B cell (primary cell): ENCODE results near the gene FAM24B. TPM values are rescaled to one million over a fixed set of nuclear protein-coding genes. Genes with fewer than 3 reads are reported as not detected.

ENCODE experiments used
- ATAC-seq: fragments of 200-7000 bp; cut with Tn5 transposase; one replicate; pipeline ENCODE4 v1.10.0; 2021; ENCODE audit warnings: low read depth, mild to moderate bottlenecking, moderate number of reproducible peaks, moderate library complexity
- CTCF ChIA-PET: fragments of 350-600 bp; sonication (Branson Sonifier 250); formaldehyde crosslinking; loops from one replicate; lab custom pipeline; 2021; ENCODE audit warnings: antibody characterized with exemption, inconsistent platforms; lab: Charles Lee
- POLR2A ChIA-PET: fragments of 350-600 bp; sonication (Branson Sonifier 250); formaldehyde crosslinking; loops from one replicate; lab custom pipeline; 2021; ENCODE audit warnings: antibody characterized with exemption; lab: Charles Lee
- DNase-seq: peaks from one replicate; pipeline ENCODE4 v3.0.0; 2013
- H2AFZ ChIP-seq: 2 replicates; pipeline ENCODE4 v1.6.1; 2012; ENCODE audit warnings: mild to moderate bottlenecking, low read depth, low read length; ENCODE audit not compliant: insufficient read depth, poor library complexity, severe bottlenecking
- H3K27ac ChIP-seq, 2 donors: 1 replicate in 1 of 2; 2 replicates in 1 of 2; pipeline ENCODE4 v1.5.1; 2012 to 2013; ENCODE audit warnings: low read length in 2 of 2, mild to moderate bottlenecking in 2 of 2, moderate library complexity in 1 of 2
- H3K27me3 ChIP-seq, 4 experiments: fragments of 200-600 bp in 1 of 4; sonication (generic) in 1 of 4; replicated peaks in 1 of 4; 1 replicate in 2 of 4; 2 replicates in 2 of 4; pipeline versions ENCODE4 v1.6.1 to v1.7.0; 2013 to 2016; ENCODE audit warnings: low read length in 3 of 4, mild to moderate bottlenecking in 2 of 4, mixed read lengths in 1 of 4, moderate library complexity in 1 of 4; ENCODE audit not compliant: insufficient read depth in 4 of 4, control insufficient read depth in 3 of 4; ENCODE audit errors: control extremely low read depth in 1 of 4
- H3K36me3 ChIP-seq, 2 experiments: replicated peaks in 1 of 2; 1 replicate in 1 of 2; 2 replicates in 1 of 2; pipeline versions ENCODE4 v1.6.1 to v1.7.1; 2013; ENCODE audit warnings: low read length in 1 of 2; ENCODE audit not compliant: insufficient read depth in 2 of 2, control insufficient read depth in 1 of 2; ENCODE audit errors: control extremely low read depth in 1 of 2, extremely low read depth in 1 of 2
- H3K4me1 ChIP-seq, 2 donors: fragments of 200-600 bp in 1 of 2; sonication (generic) in 1 of 2; 1 replicate in 1 of 2; 2 replicates in 1 of 2; pipeline versions ENCODE4 v1.5.1 to v1.6.1; 2013 to 2017; ENCODE audit warnings: low read length in 2 of 2; ENCODE audit not compliant: control insufficient read depth in 2 of 2, insufficient read depth in 2 of 2
- H3K4me2 ChIP-seq: replicated peaks from 2 replicates; pipeline ENCODE3; 2012; ENCODE audit warnings: mild to moderate bottlenecking, low read depth, low read length; ENCODE audit not compliant: poor library complexity, severe bottlenecking
- H3K4me3 ChIP-seq, 5 experiments: fragments of 200-600 bp in 1 of 5; sonication (generic) in 1 of 5; 1 replicate in 3 of 5; 2 replicates in 2 of 5; pipeline versions ENCODE4 v1.5.1 to v1.7.0; 2011 to 2016; ENCODE audit warnings: low read length in 4 of 5, mild to moderate bottlenecking in 4 of 5, low read depth in 2 of 5, control low read depth in 1 of 5, moderate library complexity in 1 of 5; ENCODE audit not compliant: insufficient read depth in 1 of 5; ENCODE audit errors: control extremely low read depth in 1 of 5, extremely low read depth in 1 of 5
- H3K79me2 ChIP-seq: fragments of 200-600 bp; sonication (generic); one replicate; pipeline ENCODE4 v1.6.0; 2016; ENCODE audit warnings: low read length; ENCODE audit not compliant: control insufficient read depth, insufficient read depth
- H3K9ac ChIP-seq: fragments of 200-600 bp; sonication (generic); 2 replicates; pipeline ENCODE4 v1.6.1; 2017; ENCODE audit warnings: mild to moderate bottlenecking, low read length, moderate library complexity
- H3K9me3 ChIP-seq, 3 donors: one replicate each; pipeline versions ENCODE4 v1.6.1 to v1.7.1; 2013; ENCODE audit warnings: low read length in 2 of 3; ENCODE audit not compliant: control insufficient read depth in 2 of 3, insufficient read depth in 1 of 3; ENCODE audit errors: control extremely low read depth in 1 of 3
- H4K20me1 ChIP-seq: 2 replicates; pipeline ENCODE4 v1.6.0; 2012; ENCODE audit warnings: mild to moderate bottlenecking, low read length; ENCODE audit not compliant: insufficient read depth, control insufficient read depth, poor library complexity, severe bottlenecking
- H3K27ac Mint-ChIP-seq: one replicate; pipeline ENCODE4 v1.8.0; 2021; ENCODE audit warnings: mixed read lengths
- H3K27me3 Mint-ChIP-seq: one replicate; pipeline ENCODE4 v1.8.0; 2021; ENCODE audit warnings: mixed read lengths
- H3K4me1 Mint-ChIP-seq: one replicate; pipeline ENCODE4 v1.8.0; 2021; ENCODE audit warnings: mixed read lengths
- H3K4me3 Mint-ChIP-seq: one replicate; pipeline ENCODE4 v1.8.0; 2021; ENCODE audit warnings: mixed read lengths
- H3K9me3 Mint-ChIP-seq: one replicate; pipeline ENCODE4 v1.8.0; 2022; ENCODE audit warnings: mixed read lengths; ENCODE audit not compliant: insufficient read depth
- EZH2 ChIP-seq: IDR thresholded peaks from 2 replicates; pipeline ENCODE4 v1.6.1; 2012; ENCODE audit warnings: borderline replicate concordance, low read depth, mild to moderate bottlenecking, moderate library complexity, low read length; ENCODE audit not compliant: insufficient read depth, poor library complexity, severe bottlenecking
- WGBS: methylation state at CpG from one replicate; pipeline ENCODE4 v1.1.5; 2013; ENCODE audit warnings: missing lambda C conversion rate; ENCODE audit not compliant: insufficient coverage; 5-methylcytosine and 5-hydroxymethylcytosine counted together
- intact Hi-C: fragments of 100-400 bp; cut with micrococcal nuclease; formaldehyde crosslinking; loops from one replicate; pipeline ENCODE4 v1.10.0; 2022
- polyA plus RNA-seq: library from polyadenylated mRNA; depleted of rRNA; stranded (reverse); fragments of >200 nt; gene quantifications from 2 replicates; pipeline ENCODE4 v1.2.3, GENCODE V29; 2012
- total RNA-seq, 2 donors: library from RNA; stranded (reverse); fragments of 120-200 nt in 1 of 2; gene quantifications; 1 replicate in 1 of 2; 2 replicates in 1 of 2; pipeline versions ENCODE4 v1.2.3 to v1.2.4, GENCODE V29; 2013 to 2022
- TF ChIP-seq, protein P1 (sequence below): fragments of 200-600 bp; IDR thresholded peaks from one replicate; pipeline ENCODE4 v1.8.0; 2022; ENCODE audit warnings: antibody characterized with exemption, mild to moderate bottlenecking

Gene FAM24B
- total and polyA plus RNA-seq, 2 donors (not counting 1 experiment from before 2014, with no cell fraction given): 12.5 to 23.4 TPM

DNA sequence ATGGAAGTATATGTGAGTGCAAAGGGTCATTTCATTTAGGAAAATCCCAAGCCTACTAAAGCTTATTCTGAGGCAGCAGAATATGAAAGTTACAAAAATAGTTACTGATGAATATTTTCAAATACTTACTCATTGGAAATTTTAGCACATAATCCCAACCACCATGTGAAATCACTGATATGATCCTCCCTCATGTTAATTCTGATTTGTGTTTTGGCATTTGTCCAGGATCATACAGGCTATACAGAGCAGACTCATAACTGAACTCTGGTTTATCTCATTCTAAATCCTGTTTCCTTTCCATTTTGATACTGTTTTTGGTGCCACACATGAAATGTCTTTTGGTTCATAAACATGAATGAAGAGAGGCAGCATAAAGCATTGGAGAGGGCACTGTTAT, 3.4 kb upstream of the FAM24B start:
- Histone ChIP-seq H3K9me3 (peaks cover 0 to 5% (median 0%) of the 10 kb centered on the region in 3 donors), H3K4me1 (peaks cover 12 to 17% of the 10 kb centered on the region in 2 donors), H3K4me3 (no peak overlapping the region), H3K36me3 (no peaks in the 10 kb centered on the region), H3K9ac (no peak overlapping the region), H3K27me3 (no peaks in the 10 kb centered on the region), H3K27ac (no peak overlapping the region), H3K4me2 (no peak overlapping the region), H3K79me2 (peaks cover 16% of the 10 kb centered on the region), H4K20me1 (no peaks in the 10 kb centered on the region), H2AFZ (no peak overlapping the region)
- no peak for TF ChIP-seq EZH2
- TF ChIP-seq, protein P1, sequence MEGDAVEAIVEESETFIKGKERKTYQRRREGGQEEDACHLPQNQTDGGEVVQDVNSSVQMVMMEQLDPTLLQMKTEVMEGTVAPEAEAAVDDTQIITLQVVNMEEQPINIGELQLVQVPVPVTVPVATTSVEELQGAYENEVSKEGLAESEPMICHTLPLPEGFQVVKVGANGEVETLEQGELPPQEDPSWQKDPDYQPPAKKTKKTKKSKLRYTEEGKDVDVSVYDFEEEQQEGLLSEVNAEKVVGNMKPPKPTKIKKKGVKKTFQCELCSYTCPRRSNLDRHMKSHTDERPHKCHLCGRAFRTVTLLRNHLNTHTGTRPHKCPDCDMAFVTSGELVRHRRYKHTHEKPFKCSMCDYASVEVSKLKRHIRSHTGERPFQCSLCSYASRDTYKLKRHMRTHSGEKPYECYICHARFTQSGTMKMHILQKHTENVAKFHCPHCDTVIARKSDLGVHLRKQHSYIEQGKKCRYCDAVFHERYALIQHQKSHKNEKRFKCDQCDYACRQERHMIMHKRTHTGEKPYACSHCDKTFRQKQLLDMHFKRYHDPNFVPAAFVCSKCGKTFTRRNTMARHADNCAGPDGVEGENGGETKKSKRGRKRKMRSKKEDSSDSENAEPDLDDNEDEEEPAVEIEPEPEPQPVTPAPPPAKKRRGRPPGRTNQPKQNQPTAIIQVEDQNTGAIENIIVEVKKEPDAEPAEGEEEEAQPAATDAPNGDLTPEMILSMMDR: no peak
- ChIA-PET POLR2A (no interaction called here), CTCF (no interaction called here)
- no peak for ATAC-seq
- Mint-ChIP-seq H3K27me3 (no peaks in the 10 kb centered on the region), H3K4me1 (peaks cover 25% of the 10 kb centered on the region), H3K27ac (no peak overlapping the region), H3K4me3 (no peak overlapping the region), H3K9me3 (no peaks in the 10 kb centered on the region)
- no peak for DNase-seq
- intact Hi-C loops: no loop called here

DNA sequence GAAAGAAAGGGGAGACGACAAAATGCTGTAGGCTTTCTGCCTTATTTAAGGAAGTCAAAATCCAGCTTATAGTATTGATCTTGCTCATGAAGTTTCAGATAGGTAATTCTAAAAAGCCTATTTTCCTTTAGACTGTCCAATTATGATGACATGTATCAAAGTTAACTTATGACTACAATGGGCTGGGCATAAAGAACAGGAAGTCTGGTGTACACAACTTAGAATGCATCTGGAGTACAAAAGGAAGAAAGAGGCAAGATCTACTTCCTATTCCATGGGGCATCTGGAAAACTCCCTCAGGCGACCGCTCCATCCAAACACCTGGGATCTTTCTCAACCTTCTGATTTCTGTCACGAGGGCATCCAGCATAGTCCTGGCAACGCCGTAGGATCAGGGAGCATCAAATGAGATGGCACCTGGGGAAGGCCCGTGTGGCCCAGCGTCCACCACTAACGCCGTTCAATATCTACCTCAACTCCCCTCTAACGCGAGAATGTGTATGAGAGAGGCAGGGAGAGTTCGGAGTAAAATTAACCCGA, 512 bp downstream of the FAM24B start:
- Histone ChIP-seq H3K27me3 (no peaks in the 10 kb centered on the region), H3K4me3 (peak overlapping the region; percentile 49 to 83 (median 64)), H4K20me1 (peaks cover 4% of the 10 kb centered on the region), H3K79me2 (peaks cover 46% of the 10 kb centered on the region), H3K27ac (peak overlapping the region in 1 of 2 donors; percentile 86), H2AFZ (peak overlapping the region; percentile 92), H3K36me3 (no peaks in the 10 kb centered on the region), H3K4me2 (peak overlapping the region; percentile 83), H3K9ac (peak overlapping the region; percentile 78), H3K4me1 (peaks cover 12 to 17% of the 10 kb centered on the region in 2 donors), H3K9me3 (peaks cover 0 to 5% (median 0%) of the 10 kb centered on the region in 3 donors)
- H3K27me3 Mint-ChIP-seq: no peaks in the 10 kb centered on the region
- no peak for TF ChIP-seq EZH2
- TF ChIP-seq, protein P1: no peak
- DNase-seq: no peak
- no peaks in the 10 kb centered on the region for H3K9me3 Mint-ChIP-seq
- POLR2A ChIA-PET: no interaction called here
- CTCF ChIA-PET: no interaction called here
- peak; percentile 2 for ATAC-seq
- peaks cover 39% of the 10 kb centered on the region for H3K4me1 Mint-ChIP-seq
- intact Hi-C loops: loop anchor here (1.0 kb wide), 4 partner anchors 75 to 505 kb away; partner anchors contain the start of genes C10orf88, IKZF5, PLEKHA1 and PSTK
- WGBS: 71% methylated on average over 6 of the region's 14 CpGs
- H3K4me3 Mint-ChIP-seq: peak overlapping the region; percentile 86
- peak overlapping the region; percentile 92 for H3K27ac Mint-ChIP-seq
